ENCODE data around the gene TRAPPC12. TPM values are rescaled to one million over a fixed set of nuclear protein-coding genes. Genes with fewer than 3 reads are reported as not detected.
"Not testable (repeated sequence)": the region's sequence is repeated elsewhere in the genome, so short reads cannot be mapped to it uniquely, and the experiment has no call there.

The TRAPPC12 gene
- total RNA-seq, 4 donors from 2014 or later = 125 to 157 (median 145) TPM

DNA sequence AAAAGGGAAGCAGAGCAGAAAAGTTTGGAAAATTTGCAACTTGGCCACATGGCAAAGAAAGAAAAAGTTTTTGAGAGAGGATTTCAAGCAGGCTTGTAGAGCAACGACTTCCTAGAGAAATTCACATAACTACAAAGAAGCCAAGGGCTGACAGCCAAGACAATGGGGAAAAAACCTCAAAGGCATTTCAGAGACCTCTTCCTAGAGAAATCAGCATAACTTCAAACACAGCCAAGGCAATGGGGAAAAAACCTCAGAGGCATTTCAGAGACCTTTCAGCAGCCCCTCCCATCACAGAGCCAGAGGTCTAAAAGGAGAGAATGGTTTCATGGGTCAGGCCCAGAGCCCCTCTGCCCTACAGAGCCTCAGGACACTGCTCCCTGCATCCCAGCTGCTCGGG, 132.6 kb downstream of the TRAPPC12 start:
- no peak for DNase-seq (ENCODE audit: low spot score in 2 of 2)
- TF ChIP-seq POLR2A (IDR thresholded peaks at IDR 0.05) = no peak
- TF ChIP-seq, protein P1, sequence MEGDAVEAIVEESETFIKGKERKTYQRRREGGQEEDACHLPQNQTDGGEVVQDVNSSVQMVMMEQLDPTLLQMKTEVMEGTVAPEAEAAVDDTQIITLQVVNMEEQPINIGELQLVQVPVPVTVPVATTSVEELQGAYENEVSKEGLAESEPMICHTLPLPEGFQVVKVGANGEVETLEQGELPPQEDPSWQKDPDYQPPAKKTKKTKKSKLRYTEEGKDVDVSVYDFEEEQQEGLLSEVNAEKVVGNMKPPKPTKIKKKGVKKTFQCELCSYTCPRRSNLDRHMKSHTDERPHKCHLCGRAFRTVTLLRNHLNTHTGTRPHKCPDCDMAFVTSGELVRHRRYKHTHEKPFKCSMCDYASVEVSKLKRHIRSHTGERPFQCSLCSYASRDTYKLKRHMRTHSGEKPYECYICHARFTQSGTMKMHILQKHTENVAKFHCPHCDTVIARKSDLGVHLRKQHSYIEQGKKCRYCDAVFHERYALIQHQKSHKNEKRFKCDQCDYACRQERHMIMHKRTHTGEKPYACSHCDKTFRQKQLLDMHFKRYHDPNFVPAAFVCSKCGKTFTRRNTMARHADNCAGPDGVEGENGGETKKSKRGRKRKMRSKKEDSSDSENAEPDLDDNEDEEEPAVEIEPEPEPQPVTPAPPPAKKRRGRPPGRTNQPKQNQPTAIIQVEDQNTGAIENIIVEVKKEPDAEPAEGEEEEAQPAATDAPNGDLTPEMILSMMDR (IDR thresholded peaks at IDR 0.05) = no peak
- no peak for TF ChIP-seq EP300 (IDR thresholded peaks at IDR 0.05)
- H3K4me1 ChIP-seq = peaks cover 0 to 6% (median 0%) of the 10 kb centered on the region in 4 donors
- 54 to 58% methylated on average over 2 of the region's 2 CpGs for WGBS, 2 donors
- peaks cover 0 to 8% (median 0%) of the 10 kb centered on the region in 4 donors for H3K9me3 ChIP-seq
- H3K4me3 ChIP-seq = no peak overlapping the region
- no peaks in the 10 kb centered on the region for H3K27me3 ChIP-seq
- peaks cover 7 to 76% (median 11%) of the 10 kb centered on the region in 3 donors for H3K36me3 ChIP-seq
- H3K27ac ChIP-seq = no peak overlapping the region

DNA sequence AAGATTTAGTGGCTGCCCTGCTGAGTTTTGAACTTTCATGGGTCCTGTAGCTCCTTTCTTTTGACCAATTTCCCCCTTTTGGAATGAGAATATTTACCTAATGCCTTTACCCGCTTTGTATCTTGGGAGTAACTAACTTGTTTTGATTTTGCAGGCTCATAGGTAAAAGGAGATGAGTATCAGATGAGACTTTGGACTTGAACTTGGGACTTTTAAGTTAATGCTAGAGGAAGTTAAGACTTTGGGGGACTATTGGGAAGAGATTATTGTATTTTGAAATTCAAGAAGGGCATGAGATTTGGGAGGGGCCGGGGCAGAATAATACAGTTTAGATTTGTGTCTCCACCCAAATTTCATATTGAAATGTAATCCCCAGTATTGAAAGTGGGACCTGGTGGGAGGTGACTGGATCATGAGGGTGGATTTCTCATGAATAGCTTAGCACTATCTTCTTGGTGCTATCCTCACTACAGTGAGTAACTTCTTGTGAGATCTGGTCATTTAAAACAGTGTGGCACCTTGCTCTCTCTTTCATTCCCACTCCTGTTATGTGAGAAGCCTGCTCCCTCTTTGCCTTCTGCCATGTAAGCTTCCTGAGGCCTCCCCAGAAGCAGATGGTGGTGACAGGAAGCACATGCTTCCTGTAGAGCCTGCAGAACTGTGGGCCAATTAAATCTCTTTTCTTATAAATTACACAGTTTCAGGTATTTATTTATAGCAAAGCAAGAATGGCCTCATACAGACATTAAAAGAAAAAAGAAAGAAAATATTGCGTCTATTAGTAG, 133.7 kb downstream of the TRAPPC12 start:
- 94 to 96% methylated on average over 3 of the region's 3 CpGs for WGBS, 2 donors
- H3K27ac ChIP-seq = no peak overlapping the region
- H3K4me3 ChIP-seq = no peak overlapping the region
- peaks cover 0 to 17% (median 7%) of the 10 kb centered on the region in 4 donors for H3K4me1 ChIP-seq
- H3K9me3 ChIP-seq = peaks cover 0 to 4% (median 0%) of the 10 kb centered on the region in 4 donors
- TF ChIP-seq, protein P1 (IDR thresholded peaks at IDR 0.05) = no peak
- TF ChIP-seq EP300 (IDR thresholded peaks at IDR 0.05) (no peak), POLR2A (IDR thresholded peaks at IDR 0.05) (no peak)
- H3K36me3 ChIP-seq = peaks cover 7 to 69% (median 11%) of the 10 kb centered on the region in 3 donors
- no peaks in the 10 kb centered on the region for H3K27me3 ChIP-seq
- DNase-seq (ENCODE audit: low spot score in 2 of 2) = no peak

DNA sequence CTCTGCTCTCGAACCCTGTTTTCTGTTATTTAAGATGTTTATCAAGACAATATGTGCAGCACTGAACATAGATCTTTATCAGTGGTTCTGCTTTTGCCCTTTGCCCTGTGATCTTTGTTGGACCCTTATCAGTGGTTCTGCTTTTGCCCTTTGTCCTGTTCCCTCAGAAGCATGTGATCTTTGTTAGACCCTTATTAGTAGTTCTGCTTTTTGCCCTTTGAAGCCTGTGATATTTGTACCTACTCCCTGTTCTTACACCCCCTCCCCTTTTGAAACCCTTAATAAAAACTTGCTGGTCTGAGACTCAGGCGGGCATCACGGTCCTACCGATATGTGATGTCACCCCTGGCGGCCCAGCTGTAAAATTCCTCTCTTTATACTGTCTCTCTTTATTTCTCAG, 135.9 kb downstream of the TRAPPC12 start:
- not testable (repeated sequence) for DNase-seq (ENCODE audit: low spot score in 2 of 2)
- WGBS, 2 donors = 94 to 96% methylated on average over 5 of the region's 5 CpGs
- H3K4me1 ChIP-seq = peaks cover 0 to 26% (median 13%) of the 10 kb centered on the region in 4 donors

DNA sequence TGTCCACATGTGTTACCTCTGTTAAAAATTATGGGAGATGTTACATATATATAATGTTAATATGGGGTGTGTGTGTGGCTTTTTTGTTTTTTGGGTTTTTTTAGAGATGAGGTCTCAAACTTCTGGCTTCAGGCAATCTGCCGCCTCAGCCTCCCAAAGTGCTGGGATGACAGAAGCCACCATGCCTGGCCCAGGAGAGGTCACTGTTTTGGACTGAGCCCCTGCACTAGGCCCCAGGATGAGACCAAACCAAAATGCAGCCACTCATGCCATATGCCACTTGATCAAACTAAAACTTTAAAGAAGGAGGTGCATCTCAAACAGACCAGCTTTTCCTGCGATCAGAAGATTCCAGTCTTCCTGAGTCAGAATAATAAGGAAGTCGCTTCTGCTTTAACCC, 137.3 kb downstream of the TRAPPC12 start:
- Histone ChIP-seq H3K4me1 (peaks cover 0 to 36% (median 16%) of the 10 kb centered on the region in 4 donors), H3K4me3 (no peak overlapping the region), H3K9me3 (no peaks in the 10 kb centered on the region), H3K27ac (no peak overlapping the region), H3K27me3 (no peaks in the 10 kb centered on the region), H3K36me3 (peaks cover 7 to 35% (median 11%) of the 10 kb centered on the region in 3 donors)
- WGBS, 2 donors = 94 to 95% methylated on average over 3 of the region's 3 CpGs
- no peak for DNase-seq (ENCODE audit: low spot score in 2 of 2)
- TF ChIP-seq, protein P1 (IDR thresholded peaks at IDR 0.05) = no peak
- no peak for TF ChIP-seq POLR2A (IDR thresholded peaks at IDR 0.05)
- no peak for TF ChIP-seq EP300 (IDR thresholded peaks at IDR 0.05)

More for the DNA sequence above, 135.9 kb downstream of the TRAPPC12 start:
- H3K36me3 ChIP-seq = peaks cover 7 to 48% (median 11%) of the 10 kb centered on the region in 3 donors
- H3K27me3 ChIP-seq, H3K27ac ChIP-seq, H3K4me3 ChIP-seq, H3K9me3 ChIP-seq: not testable (repeated sequence)

DNA sequence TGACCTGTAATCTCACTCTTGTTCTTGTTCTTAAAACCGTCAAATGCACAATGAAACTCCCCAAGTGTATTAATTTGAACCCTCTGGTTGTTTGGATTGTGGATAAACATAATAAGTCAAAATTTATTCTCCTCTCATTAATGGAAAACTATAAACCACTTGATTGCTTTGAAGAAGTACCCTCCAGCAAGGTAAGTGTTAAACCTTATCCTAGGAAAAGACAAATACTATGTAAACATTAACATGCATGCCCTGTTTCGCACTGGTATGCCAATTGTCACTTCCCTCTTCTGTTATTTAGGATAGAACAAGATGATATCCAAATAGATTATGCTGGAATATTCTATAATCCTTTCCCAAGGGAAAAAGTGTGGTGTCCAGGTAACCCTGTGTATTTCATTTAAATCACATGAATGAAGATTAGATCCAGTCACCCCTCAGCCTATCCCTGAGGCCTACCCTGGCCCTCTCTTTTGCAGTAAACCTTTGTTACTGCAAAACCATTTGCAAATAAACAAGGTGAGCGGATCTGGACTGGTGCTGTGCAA, 138.5 kb downstream of the TRAPPC12 start:
- TF ChIP-seq, protein P1 (IDR thresholded peaks at IDR 0.05) = no peak
- TF ChIP-seq POLR2A (IDR thresholded peaks at IDR 0.05) = no peak
- TF ChIP-seq EP300 (IDR thresholded peaks at IDR 0.05) = no peak
- Histone ChIP-seq H3K27me3 (no peaks in the 10 kb centered on the region), H3K36me3 (peaks cover 0 to 23% (median 6%) of the 10 kb centered on the region in 3 donors), H3K27ac (peak overlapping the region; percentile 83 to 99 (median 98)), H3K4me3 (peak overlapping the region; percentile 59 to 94 (median 88)), H3K4me1 (peaks cover 0 to 36% (median 16%) of the 10 kb centered on the region in 4 donors), H3K9me3 (no peaks in the 10 kb centered on the region)
- 28 to 29% methylated on average over 3 of the region's 3 CpGs for WGBS, 2 donors
- DNase-seq (ENCODE audit: low spot score in 2 of 2) = no peak

Data from tibial nerve (tissue), 4 donors.